Embryonic facial prominence (tissue), 1 donor: ENCODE measurements around the gene CMAS.
A peak's percentile ranks its signal among the peaks of the same experiment; 100 is the strongest.
"Not testable (repeated sequence)": the region's sequence is repeated elsewhere in the genome, so short reads cannot be mapped to it uniquely, and the experiment has no call there.

Experiments used
- DNase-seq: peaks from one replicate; pipeline ENCODE4 v3.0.0-alpha.2; 2016; ENCODE audit errors: extremely low spot score

CMAS gene

DNA sequence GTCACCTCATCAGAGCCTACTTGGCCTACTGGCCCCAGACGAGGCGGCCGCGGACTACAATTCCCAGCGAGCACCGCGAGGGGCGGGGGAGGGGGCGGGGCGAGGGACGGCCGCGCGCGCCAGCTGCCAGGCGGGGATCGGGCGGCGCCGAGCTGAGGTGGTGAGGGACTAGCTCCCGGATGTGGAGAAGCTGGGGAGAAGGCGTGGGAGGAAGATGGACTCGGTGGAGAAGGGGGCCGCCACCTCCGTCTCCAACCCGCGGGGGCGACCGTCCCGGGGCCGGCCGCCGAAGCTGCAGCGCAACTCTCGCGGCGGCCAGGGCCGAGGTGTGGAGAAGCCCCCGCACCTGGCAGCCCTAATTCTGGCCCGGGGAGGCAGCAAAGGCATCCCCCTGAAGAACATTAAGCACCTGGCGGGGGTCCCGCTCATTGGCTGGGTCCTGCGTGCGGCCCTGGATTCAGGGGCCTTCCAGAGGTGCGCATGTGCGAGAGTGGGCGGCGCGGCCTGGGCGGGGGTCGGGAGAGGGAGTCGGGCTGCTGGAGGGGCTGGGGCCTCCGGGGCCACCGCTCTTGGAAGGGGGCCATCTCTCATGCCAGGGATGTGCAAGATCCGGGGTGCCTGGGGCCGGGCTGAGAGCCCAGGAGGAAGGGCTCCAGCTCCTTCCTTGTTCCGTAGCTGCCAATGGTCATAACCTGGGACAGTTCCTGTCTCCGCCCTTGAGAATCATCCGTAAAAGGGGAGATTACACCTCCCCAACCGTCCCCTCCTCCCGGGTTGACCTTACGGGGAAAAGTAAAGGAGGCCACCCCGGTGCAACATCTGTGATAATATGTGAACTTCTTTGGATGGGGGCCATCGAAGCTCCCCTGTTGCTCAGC is at the start of gene CMAS:
Gene CMAS (plus strand): TSS at position 129 of the 878 bp plus-strand sequence. CDS start 86 bp downstream, at position 215.
- DNase-seq: peak; percentile 47

DNA sequence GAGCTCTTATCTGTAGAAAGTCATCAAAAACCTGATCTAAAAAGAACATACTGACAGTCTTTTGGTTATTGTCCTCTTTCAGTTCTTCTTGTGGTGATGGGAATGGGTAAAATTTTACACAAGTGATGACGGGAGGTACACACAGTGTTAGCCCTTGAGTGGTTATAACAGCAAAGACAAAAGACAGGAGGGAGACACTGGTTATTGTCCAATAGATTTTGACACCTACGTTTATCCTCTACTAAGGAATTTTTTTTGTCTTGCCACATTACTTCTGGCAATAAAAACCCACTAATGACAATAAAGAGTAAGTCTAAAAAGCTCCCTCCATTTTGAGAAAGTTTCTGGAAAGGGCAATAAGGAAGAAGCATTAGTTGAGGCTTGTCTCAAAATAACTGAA is 47.7 kb upstream of the CMAS start:
- no peak for DNase-seq

DNA sequence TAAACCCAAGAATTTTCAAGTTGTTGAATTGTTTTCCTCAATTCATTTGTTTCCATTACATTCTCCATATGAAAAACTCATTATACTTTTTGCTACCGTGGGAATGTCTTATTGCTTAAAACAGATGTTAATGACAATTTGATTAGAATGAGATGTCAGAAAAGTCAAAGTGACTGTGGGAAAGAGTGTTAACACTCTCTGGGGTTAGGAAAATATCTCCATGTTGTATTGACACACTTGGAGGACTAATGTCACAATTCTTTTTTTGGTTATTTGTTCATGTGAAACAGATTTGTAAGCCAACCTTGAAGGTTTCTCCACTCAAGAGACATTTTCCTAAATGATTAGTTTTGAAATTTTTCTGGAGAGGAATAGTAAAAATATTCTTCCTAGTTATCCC is 47.2 kb upstream of the CMAS start:
- no peak for DNase-seq

DNA sequence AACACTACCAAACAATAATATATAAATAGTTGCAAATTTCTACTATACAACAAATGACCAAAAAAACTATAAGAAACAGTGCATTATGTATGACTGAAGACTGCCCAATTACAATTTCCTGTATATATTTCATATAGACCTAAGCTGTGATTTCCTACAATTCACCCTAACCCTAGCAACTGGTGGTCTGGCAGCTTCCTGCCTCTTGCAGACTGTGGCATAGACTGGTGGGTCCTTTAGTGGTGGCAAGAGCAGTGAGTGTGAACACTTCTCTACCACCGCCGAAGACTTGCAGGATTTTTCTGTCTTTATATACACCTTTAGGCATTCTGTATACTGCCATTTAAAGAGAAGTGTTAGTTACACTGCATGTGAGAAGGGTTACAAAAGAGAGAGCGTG is 43.6 kb upstream of the CMAS start:
- no peak for DNase-seq

DNA sequence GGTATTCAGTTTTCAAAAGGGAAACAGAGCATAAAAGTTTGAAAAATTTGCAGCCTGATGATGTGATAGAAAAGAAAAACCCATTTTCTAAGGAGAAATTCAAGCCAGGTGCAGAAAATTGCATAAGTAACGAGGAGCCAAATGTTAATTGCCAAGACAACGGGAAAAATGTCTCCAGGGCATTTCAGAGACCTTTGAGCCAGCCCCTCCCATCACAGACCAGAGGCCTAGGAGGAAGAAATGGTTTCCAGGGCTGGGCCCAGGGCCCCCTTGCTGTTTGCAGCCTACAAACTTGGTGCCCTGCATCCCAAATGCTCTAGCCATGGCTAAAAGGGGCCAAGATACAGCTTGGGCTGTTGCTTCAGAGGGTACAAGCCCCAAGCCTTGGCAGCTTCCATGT is 38.2 kb upstream of the CMAS start:
- not testable (repeated sequence) for DNase-seq

DNA sequence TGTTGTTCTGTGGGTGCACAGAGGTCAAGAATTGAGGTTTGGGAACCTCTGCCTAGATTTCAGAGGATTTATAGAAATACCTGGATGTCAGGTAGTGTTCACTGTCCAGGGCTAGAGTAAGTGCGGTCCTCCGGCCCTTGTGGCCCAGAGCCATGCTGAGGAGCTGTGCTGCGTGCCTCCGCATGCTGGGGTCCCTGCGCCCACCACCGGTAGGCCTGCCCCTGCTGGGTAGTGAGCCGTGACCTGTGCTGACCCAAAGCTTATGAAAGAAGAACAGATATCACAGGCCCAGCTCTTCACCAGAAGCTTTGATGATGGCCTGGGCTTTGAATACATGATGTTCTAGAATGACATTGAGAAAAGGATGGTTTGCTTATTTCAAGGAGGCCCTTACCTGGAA is 37.8 kb upstream of the CMAS start:
- no peak for DNase-seq

DNA sequence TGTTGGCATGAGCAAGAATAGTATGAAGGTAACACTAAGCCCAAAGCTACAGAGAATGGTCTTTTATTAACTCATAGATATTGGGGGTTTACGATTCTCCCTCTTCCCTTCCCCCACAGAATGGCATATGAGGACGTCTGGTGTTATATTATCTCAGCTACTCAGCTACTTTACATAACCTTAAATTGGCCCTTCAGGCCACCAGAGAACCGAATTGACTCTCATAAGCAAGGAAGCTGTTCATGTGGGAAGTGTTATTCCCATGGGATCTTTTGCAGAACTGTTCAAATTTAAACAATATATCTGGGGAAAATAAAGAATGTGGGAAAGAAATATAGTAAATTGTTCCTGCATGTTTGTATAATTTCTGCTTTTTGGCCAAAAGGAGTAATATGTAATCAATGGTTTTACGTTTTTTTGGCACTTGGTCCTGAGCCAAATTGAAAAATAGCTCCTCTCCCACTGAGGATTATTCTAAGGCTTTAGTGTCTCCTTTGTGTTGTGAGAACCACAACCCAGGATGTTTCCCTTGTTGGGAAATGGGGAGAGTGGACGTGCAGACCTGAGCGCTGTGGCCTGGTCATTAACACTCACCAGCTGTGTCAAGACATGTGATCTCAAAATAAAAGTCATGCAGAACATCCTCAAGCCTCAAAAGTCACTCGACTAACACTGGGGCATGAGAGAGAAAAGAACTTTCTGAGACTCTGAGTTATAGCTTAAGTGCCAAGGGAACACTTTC is 31.8 kb upstream of the CMAS start:
- no peak for DNase-seq

DNA sequence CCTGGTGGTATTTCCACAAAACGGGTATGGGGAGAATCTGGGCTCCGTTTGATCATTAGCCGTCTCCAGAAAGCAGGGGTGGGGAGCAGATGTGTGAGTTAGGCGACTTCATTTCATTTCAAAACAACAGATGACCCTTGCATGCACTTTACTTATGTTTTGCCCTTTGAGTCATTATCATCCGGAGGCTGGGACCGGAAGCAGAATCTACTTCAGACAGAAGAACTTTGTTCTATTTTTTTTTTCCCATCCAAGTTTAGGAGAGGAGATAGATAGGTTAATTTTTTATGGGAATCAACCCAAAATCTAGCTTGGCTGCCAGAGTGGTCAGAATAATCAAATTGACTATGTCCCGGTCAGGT is 31.3 kb upstream of the CMAS start:
- no peak for DNase-seq

DNA sequence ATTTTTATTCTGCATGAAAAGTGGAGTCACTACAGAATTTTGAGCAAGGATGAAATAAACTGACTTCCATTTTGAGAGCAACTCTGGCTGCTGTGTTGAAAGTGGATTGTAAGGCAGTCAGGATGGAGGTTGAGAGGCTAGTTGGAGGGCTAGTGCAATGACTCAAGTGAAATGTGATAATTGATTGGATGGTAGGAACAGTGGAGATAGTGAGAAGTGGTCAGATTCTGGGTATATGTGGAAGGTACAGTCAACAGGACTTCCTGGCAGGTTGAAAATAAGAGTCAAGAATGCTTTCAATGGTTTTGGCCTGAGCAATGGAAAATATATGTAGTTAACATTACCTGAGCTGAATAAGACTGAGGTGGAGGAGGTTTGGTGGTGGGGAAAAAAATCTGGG is 29.0 kb upstream of the CMAS start:
- no peak for DNase-seq

DNA sequence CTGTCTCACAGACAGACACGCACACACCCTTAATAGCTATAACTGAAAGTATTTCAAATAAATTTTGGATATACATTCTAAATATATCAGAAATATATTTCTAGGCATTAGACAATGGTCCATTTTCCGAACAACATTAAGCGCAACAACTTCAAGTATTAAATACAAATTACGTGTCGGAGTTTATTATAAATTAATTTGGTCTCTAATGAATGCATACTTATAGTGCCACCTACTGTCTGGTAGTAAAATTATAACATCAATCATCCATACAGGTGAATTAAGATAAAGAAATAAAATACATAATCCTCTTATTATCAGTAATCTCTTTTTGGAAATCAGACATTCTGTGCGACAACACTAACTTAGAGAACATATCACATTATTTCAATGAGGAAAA is 27.2 kb upstream of the CMAS start:
- DNase-seq: no peak

DNA sequence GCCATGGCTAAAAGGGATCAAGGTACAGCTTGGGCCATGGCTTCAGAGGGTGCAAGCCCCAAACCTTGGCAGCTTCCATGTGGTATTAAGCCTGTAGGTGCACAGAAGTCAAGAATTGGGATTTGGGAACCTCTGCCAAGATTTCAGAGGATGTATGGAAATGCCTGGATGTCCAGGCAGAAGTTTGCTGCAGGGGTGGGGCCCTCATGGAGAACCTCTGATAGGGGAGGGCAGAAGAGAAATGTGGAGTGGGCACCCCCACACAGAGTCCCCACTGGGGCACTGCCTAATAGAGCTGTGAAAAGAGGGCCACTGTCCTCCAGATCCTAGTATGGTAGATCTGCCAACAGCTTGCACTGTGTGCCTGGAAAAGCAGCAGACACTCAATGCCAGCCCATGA is 22.5 kb upstream of the CMAS start:
- not testable (repeated sequence) for DNase-seq

DNA sequence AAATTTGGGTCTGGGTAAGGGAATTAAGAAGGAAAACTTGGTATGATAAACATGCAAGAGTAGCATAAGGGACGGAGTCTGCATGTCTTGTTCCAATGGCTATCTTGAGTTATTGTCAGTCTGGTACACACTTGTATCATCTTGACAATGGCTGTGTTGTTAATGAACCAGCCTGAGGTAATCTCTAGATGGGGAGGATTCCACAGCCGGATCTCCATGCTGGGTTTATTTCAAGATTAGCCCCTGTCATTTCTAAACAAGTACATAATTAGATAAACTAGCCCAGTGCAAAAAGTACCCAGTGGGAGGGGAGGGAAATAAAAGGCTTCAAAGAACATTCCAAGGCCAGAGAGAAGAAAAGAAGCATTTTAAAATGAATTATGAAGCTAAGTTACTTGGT is 16.5 kb upstream of the CMAS start:
- no peak for DNase-seq

DNA sequence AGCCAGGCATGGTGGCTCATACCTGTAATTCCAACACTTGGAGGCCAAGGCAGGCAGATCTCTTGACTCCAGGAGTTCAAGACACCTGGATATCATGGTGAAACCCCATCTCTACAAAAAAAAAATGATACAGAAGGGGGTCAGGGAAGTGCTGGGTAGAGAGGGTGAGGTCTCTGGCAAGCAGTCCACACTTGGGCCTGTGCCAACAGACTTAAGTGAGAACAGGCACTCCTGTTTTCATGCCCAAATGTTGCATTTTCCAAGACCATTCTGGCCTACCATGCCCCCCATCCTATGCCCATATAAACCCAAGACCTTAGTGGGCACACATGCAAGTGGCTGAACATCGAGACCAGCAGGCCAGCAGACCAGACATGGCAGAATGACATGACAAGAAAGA is 16.0 kb upstream of the CMAS start:
- DNase-seq: no peak

DNA sequence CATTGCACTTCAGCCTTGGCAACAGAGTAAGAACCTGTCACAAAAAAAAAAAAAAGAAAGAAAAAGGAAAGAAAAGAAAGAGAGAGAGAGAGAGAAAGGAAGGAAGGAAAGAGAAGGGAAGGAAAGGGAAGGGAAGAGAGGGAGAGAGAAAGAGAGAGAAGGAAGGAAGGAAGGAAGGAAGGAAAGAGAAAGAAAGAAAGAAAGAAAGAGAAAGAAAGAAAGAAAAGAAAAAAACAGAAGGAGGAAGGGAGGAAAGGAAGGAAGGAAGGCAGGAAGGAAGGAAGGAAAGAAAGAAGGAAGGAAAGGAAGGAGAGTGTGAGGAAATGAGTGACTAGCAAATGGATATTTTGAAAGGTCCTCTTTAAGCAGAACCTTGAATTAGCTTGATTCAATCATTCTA is 13.3 kb upstream of the CMAS start:
- no peak for DNase-seq

DNA sequence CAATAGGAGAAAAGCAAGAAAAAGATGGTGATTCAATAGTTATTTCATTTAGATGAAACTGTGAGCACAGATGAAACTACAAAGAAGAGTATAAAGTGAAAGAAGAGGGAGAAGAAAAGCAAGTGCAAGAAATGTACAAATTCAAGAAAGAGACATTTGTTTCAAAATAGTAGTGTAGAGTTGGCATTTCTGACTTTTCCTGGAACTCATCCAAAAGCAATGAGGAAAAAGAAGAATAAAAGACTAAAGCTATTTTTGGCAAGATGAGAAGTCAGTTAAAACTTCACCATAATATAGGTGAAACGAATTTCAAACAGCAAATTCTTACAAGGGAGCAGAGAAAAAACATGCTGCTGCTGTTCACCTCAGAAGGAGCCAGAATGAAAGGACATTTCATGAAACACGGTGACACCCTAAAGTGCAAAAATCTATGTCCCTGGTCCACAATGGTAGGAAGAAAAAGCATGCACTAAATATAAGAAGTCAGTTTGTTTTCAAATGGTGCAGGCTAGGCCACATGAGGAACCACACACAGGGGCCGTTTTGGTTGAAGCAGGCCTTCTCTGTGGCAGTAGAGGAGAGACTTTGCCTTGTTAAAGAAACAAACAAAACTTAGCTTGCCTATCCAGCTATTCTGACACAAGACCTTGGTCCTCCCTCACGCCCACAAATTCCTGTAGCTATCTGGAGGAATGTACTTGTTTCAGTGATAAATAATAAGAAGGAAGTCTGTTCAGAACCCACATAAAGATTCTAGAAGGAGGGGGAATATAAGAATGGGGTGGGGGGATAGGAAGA is 11.1 kb upstream of the CMAS start:
- no peak for DNase-seq

DNA sequence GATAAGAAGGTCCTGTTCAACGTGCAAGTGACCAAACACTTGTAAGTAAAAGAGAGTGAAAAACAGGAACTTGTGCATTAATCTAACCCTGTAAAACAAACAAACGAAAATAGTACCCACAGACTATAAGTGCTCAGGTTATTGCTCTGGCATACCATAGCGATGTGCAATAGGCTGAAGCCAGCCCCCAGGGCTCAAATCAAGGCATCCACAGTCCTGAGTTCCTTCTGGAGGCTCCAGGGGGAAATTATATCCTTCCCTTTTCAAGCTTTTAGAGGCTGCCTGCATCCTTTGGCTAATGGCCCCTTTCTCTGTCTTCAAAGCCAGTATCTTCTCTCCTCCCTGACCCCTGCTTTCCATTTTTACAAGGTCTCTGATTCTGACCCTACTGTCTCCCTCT is 8.1 kb upstream of the CMAS start:
- no peak for DNase-seq

DNA sequence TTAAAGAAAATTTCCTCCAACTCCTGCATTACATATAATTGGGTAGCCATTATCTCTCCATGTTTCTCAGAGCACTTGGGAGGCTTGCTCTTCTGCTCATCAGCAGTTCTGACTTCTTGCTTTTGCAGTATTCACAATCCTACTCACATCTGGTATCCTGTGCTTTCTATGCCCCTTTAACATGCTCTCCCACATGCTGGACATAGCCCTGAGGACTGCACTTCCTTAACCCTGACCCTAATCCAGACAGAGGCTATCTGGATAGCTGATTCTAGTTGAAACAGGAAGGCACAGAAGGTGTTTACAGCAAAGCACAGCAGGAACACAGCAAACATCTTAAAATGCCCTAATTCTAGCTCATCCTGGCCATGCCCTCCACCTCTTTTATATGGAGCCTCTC is 7.3 kb upstream of the CMAS start:
- DNase-seq: no peak

DNA sequence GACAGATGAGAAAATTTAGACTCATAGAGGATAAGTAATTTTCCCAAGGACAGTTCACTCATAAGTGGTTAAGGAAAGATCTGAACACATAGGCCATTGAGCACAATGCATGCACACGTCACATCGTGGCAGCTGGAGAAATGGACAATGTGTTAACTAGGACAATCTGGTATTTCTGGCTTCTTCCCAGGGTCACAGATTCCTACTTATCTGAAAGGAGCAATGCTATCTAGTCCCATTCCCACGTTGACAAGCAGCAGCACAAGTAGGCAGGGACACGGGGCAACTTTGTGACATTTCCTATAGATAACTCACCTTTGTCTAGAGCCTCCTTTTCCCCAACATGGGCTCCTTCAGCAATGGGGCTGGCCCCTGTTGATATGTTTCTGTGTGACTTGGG is 6.7 kb upstream of the CMAS start:
- DNase-seq: no peak

DNA sequence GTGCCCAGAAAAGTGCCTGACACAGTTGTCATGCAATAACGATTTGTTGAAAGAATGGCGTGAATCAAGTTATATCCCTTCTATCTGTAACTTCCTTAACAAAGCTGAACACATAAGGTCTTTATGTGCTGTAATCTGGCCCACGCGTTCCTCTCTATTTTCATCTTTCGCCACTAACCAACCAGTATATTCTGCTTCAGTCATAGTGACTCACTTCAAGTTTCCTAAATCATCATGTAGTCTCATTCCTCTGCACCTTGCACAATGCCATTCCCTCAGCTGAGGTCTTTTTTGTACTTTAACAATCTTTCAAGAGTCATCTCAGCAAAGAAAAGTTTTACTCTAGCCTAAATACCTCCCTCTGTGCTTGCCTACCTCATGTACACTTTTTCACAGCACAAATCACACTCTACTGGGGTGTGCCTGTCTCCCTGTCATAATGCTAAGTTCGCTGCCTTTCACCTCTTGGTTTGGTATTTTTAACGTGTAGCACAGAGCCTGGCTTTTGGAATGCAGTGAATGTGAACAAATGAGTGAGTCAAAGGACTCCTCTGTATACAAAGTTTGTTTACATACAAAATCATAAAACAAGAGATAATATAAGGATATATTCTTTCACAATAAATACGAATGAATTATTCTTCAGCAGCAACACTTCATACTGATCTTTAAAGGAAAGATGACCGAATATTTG is 2.9 kb upstream of the CMAS start:
- DNase-seq: no peak

DNA sequence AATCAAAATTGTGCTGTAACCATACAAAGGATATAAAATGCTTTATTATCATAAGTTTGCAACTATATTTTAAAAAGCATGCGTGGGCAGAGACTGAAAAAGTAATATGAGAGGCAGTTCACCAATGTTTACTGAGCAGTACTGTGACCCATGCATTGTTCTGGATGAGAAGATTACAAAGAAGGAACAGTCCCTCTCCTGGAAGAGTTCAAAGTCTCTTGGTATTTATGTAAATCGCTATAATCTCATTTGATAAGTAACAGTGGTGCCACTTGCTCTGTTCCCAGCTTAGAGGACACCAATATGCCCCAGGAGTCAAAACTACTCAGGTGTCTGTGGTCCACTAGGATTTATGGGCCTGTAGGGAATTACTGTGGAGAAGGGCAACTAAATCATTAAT is 2.1 kb upstream of the CMAS start:
- DNase-seq: no peak

DNA sequence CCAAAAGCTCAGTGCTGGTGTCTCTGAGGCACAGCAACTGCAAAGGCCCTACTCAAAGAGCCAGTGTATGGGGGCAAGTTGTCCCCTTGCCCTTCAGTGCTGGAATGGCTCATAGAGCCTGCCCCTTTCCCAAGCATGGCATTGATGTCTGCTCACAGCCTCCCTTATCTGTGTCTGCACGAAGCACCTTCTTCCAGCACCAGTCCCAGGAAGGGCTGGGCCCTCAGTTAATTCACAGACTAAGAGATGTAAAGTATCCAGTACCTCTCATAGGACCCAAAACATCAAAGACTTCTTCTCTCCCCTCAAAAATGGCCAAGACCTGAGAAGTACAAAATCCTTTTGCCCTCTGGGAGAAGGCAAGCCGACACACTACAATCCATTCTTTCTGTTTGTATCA is 1.6 kb upstream of the CMAS start:
- DNase-seq: no peak

DNA sequence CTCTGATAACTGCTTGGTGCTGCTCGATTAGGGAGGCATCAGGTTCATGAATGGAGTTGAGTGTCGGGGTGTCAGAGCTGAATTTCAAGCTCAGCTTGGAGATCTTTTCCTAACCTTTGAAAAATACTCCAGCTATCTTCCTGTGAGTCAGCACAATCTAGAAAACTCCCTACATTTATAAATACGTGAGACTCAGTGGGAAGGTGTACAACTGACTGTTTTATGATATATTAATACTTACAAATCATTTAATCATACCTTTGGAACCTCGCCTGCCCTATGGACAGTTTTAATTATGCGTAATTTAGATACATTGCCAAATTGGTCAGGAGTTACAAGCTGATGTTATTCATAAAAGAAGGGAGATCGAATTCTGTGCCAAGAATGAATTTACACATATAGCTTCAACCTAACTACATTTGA is 961 bp downstream of the CMAS start:
- no peak for DNase-seq
